Activated CD8-positive, alpha-beta memory T cell treated with anti-CD3 and anti-CD28 coated beads, Interleukin-2, amount 50 U/mL, for 48 hours (primary cell): Measurements from ENCODE around the gene SMCO2.

Experiments
- DNase-seq: peaks from one replicate; pipeline ENCODE4 v3.0.0-alpha.2; 2020

Gene SMCO2

DNA sequence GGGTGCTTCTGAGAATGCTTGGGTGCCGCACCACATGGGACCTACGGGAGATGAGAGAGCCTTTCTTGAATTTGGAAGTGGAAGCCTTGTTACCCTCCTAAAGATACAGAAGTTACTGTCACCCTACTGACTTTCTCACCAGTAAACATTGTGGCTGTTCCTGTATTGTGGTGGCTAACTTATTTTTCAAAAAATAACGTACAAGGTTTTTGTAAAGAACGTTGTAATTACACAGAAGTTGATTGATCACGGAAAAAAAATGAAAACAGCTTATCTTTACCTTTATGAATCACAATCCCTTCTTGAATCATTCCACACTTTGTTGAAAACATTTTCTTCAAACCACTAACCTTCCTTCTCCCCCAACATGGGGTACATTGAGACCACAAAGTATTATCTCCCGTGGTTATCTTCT is 55.5 kb downstream of the SMCO2 start:
- DNase-seq = no peak

DNA sequence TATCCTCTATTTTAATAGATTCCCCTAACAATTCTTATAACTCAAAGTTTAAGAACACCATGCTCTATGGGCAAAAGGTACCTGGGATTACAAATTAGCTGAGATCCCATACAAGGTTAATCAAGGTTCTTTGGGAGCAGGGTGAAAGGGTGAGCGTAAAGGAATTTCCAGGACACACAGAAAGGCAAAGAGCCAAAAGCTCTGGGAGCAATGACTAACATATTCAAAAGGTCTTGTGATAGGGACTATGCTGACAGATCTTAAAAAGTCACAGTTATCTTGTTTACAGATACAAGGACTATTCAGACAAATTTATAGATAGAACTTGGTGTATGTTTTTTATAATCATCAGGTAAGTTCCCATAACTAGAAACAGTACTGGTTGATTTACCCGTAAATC is 58.0 kb downstream of the SMCO2 start:
- no peak for DNase-seq

DNA sequence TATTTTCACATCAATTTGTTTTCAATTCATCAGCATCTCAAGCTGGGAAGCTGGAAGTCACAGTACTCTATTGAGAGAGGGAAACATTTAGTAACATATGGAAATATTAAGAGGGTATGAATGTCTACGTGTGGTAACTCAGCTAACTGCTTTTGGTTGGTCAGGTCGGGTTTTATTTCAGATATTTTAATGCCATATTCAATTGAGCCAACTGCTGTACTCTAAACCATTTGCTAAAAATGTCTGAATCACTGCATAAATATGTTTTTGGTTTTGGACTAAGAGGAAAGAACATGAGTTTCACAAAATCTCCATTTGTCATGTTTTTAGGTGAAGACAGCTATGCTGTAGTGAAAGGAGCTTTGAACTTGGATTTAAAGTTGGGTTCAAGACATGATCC is 58.6 kb downstream of the SMCO2 start:
- DNase-seq = no peak

- DNase-seq = no peak
Measured at GRCh38 chr12:27505761-27506160, 59.2 kb downstream of the SMCO2 start.

DNA sequence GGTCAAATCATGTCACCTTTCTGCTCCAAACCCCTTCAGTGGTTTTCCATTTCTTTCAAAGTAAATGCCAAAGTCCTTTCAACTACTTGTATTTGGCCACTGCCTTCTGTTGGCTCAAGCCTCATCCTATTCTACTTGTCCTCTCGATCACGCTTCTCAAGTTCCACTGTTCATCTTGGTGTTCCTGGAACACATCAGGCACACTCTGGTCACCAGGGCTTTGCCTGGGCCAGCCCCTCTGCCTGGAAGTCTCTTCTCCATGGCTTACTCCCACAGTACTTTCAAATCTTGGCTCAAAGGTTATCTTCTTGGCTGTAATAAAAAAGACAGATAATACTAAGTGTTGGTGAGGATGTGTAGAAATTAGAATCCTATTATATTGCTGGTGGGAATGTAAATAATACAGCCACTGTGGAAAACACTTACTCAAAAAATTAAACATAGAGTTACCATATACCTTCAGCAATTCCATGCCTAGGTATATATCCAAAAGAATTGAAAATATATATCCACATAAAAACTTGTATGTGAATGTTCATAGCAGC is 60.2 kb downstream of the SMCO2 start:
- no peak for DNase-seq

- no peak for DNase-seq
Measured at GRCh38 chr12:27508736-27509431, 62.3 kb downstream of the SMCO2 start.

DNA sequence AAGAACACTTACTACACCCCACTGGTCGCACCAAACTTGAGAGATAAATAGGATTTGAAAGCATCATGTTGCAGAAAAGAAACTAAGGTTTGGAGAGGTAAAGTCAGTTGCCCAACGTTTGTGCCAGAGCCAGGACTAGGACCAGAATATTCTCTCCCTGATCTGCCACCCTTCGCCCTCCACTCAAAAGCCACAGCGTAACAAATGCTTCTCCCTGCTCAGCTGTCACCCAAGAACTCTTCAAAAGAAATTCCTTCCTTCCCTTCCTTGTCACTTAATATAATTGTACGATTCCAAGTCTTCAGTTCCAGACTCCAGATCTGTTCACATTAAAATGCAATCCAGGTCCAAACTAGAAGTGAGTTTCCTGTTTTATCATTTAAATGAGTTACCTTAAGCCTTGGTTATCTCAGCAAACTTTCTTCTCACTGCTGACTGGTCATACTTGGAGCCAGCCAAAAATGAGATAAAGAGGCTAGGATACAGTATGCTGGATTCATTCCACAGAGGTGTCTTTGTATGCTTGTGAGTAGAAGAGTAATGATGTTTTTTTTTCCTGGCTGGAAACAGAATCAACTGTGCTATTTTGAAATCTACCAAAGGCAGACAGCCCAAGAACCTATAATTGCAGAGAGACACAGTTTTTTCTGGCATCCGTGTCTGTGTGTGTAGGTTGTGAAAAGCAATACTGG is 64.6 kb downstream of the SMCO2 start:
- DNase-seq = no peak

DNA sequence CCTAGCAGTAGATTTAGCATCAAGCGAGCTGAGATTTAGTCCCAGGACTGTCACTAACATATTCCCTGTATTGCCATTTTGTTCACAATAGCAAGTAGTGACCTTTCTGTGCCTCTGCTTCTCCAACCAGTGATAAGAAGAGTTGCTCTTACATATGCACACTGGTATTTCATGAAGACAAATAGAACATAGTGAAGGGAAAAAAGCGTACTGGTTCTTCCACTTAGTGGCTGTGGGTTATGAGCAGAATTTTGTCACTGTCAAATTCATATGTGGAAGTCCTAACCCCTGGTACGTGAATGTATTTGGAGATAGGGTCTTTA is 65.1 kb downstream of the SMCO2 start:
- no peak for DNase-seq

GRCh38 chr12:27513155-27513824 is 66.8 kb downstream of the SMCO2 start:
- DNase-seq = no peak

GRCh38 chr12:27515671-27516070 is 69.1 kb downstream of the SMCO2 start:
- no peak for DNase-seq

DNA sequence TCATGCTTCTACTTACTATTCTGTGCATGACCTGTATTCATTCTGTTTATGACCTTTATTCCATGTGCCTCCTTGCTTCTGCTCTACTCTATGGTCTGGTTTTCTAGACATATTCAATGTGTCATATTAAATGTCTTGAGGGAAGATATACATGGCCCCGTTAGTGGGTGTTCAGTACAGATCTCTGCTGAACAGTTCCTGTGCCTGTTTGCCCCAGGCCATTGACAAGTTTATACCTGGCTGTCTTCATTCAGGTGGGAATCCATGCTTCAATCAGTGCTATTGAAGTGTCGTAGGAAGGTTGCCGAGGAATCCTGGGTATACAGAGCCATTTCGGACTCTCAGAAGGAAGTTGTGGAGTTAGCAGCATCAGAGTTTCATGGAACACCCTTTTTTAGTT is 70.1 kb downstream of the SMCO2 start:
- no peak for DNase-seq

DNA sequence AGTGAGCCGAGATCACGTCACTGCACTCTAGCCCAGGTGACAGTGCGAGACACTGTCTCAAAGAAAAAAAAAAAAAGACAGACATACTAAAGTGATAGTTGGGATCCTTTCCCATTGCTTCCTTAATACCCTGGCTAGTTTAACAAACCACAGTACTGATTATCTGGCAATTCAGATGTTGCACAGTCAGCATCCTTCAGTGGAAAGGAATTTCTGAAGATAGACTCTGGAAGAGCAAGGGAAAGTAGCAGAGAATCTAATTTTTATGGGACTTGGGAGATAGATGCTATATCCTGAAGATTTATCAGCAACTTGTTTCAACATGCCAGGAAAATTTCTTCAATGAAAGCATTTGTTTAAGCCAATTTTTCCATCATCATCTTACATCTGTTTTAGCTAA is 71.0 kb downstream of the SMCO2 start:
- no peak for DNase-seq

GRCh38 chr12:27517961-27518665 is 71.6 kb downstream of the SMCO2 start:
- DNase-seq = no peak

- no peak for DNase-seq
Measured at GRCh38 chr12:27521066-27521465, 74.5 kb downstream of the SMCO2 start.

GRCh38 chr12:27521981-27522380 is 75.4 kb downstream of the SMCO2 start:
- DNase-seq = no peak

DNA sequence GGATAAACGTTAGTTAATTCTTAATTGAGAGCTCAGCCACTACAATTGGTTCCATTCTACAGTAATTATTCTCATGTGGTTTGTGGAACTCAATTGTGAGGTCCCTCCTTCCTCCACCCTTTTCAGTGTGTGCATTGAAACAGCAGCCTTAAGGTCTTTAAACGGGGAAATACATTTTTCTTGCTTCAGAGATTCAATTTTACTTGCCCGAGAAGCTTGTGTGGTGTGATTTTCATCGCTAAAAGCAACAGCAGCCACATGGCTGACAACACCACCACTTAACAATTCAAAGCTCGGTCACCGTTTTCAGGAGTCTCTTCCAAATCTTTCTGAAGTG is 76.7 kb downstream of the SMCO2 start:
- DNase-seq = no peak

DNA sequence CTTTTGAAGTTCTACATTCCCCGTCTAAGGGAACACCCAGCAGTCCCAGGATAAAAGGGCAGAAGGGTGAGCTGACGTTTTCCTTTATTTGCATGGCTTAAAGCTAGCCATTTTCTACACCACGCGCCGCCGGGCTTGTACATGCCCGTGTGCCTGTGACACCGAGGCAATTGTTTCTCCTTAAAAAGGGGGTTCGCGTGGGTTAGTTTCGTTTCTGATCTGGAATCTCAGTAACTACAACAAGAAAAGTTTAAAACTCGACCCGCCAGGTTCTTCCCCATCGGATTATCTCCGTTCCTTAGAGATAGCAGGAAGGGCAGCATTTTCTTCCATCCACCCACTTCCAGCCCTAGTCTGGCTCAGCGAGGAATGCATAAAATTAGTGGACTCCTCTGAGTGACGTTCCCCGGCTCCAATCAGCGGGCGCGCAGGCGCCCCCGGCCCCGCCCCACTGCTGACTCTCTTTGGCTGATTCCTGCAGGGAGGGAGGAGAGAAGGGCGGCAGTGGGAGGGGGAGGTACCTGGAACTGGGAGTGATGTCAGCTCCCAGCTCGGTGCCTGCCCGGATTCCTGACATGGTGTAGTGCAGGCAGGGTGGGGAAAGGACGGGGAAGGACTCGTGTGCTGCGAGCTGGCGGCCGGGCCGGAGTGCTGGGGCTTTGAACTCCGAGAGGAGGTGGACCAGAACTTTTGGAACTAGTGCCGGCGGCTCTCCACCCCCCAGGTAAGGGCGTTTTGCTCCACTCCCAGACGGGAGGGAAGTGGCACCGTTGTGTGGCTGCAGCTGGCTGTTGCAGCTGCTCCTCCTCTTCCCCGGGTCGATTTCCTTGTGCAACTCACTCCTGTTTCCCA is 77.3 kb downstream of the SMCO2 start, which contains the start of gene PPFIBP1:
Gene PPFIBP1, plus strand, starts transcription at position 565 of the 852 bp plus-strand sequence. CDS start 109,191 bp downstream, outside the sequence.
- peak; percentile 100 for DNase-seq

DNA sequence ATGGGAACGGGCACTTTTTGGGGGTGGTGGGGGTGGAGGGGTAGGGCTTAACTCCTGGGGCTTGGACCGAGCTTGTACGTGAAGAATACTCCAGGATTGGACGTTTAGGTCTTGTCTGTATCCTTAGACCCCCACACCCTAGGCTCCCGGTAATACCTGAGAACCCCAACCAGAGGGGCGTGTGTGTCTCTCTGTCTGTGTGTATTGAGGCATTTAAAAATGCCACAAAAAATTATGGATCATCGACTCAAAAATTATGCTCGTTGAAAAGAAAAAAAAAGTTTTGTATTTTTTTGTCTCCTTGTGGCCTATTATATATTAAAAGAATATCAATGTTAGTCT is 77.9 kb downstream of the SMCO2 start:
- DNase-seq = no peak

- DNase-seq = no peak
Measured at GRCh38 chr12:27524839-27525753, 78.6 kb downstream of the SMCO2 start.

DNA sequence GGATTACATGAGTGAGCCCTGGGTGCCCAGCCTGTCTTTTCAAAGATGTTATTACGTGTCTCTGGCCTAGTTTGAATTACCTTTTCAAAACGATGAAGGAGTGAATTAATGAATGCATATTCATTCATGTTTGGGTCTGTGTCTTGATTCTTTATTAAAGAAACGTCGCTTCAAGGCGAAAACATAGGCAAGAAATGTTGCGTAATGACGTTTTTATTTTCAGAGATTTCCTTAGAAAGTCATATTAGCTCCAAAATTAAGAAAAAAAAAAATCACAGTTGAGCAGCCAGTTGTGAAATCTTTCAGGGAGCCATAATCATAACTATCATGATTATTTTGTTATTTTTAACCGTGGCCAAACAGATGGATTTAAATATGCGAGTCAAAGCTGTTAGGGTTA is 81.0 kb downstream of the SMCO2 start:
- no peak for DNase-seq

GRCh38 chr12:27528788-27529187 is 82.3 kb downstream of the SMCO2 start:
- DNase-seq = no peak
